NK-92 (cell line): Measurements from ENCODE around the gene CACNG6.

Experiments
- DNase-seq: peaks from one replicate; lab custom pipeline; 2025; ENCODE audit not compliant: unreplicated experiment; lab: John Stamatoyannopoulos, UW

Gene CACNG6

GRCh38 chr19:53966931-53967330, 24.5 kb upstream of the CACNG6 start:
- no peak for DNase-seq

GRCh38 chr19:53969366-53969765, 22.1 kb upstream of the CACNG6 start:
- DNase-seq = no peak

GRCh38 chr19:53971673-53972072, 19.8 kb upstream of the CACNG6 start:
- DNase-seq = no peak

- DNase-seq = no peak
Measured at GRCh38 chr19:53977429-53977990, 13.9 kb upstream of the CACNG6 start.

- no peak for DNase-seq
Measured at GRCh38 chr19:53977991-53978731, 13.3 kb upstream of the CACNG6 start.

- no peak for DNase-seq
Measured at GRCh38 chr19:53978975-53979801, 12.2 kb upstream of the CACNG6 start.

GRCh38 chr19:53980539-53981375, 10.7 kb upstream of the CACNG6 start:
- no peak for DNase-seq

- DNase-seq = no peak
Measured at GRCh38 chr19:53981376-53981951, 10.0 kb upstream of the CACNG6 start.

- no peak for DNase-seq
Measured at GRCh38 chr19:53982001-53982451, 9.4 kb upstream of the CACNG6 start.

- DNase-seq = no peak
Measured at GRCh38 chr19:53982611-53983010, 8.8 kb upstream of the CACNG6 start.

GRCh38 chr19:53983457-53984289, 7.8 kb upstream of the CACNG6 start:
- no peak for DNase-seq

- DNase-seq = no peak
Measured at GRCh38 chr19:53985863-53986262, 5.6 kb upstream of the CACNG6 start.

- no peak for DNase-seq
Measured at GRCh38 chr19:53988981-53989380, 2.5 kb upstream of the CACNG6 start.

GRCh38 chr19:53989600-53990533, 1.6 kb upstream of the CACNG6 start:
- no peak for DNase-seq

- no peak for DNase-seq
Measured at GRCh38 chr19:53992211-53992610, 774 bp downstream of the CACNG6 start.

GRCh38 chr19:53992815-53993214, 1.4 kb downstream of the CACNG6 start:
- DNase-seq = no peak

GRCh38 chr19:53993448-53993847, 2.0 kb downstream of the CACNG6 start:
- no peak for DNase-seq

GRCh38 chr19:53994811-53995210, 3.4 kb downstream of the CACNG6 start:
- DNase-seq = no peak

- DNase-seq = no peak
Measured at GRCh38 chr19:53998223-53998622, 6.8 kb downstream of the CACNG6 start.
